ENCODE measurements around the gene SLC28A3. TPM values are rescaled to one million over a fixed set of nuclear protein-coding genes. Genes with fewer than 3 reads are reported as not detected.
"Not testable (repeated sequence)": the region's sequence is repeated elsewhere in the genome, so short reads cannot be mapped to it uniquely, and the experiment has no call there.

The SLC28A3 gene, protein sequence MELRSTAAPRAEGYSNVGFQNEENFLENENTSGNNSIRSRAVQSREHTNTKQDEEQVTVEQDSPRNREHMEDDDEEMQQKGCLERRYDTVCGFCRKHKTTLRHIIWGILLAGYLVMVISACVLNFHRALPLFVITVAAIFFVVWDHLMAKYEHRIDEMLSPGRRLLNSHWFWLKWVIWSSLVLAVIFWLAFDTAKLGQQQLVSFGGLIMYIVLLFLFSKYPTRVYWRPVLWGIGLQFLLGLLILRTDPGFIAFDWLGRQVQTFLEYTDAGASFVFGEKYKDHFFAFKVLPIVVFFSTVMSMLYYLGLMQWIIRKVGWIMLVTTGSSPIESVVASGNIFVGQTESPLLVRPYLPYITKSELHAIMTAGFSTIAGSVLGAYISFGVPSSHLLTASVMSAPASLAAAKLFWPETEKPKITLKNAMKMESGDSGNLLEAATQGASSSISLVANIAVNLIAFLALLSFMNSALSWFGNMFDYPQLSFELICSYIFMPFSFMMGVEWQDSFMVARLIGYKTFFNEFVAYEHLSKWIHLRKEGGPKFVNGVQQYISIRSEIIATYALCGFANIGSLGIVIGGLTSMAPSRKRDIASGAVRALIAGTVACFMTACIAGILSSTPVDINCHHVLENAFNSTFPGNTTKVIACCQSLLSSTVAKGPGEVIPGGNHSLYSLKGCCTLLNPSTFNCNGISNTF
- total RNA-seq = 0.15 to 0.35 TPM in 2 of 3 replicates, not detected in the other
- long read RNA-seq = 0 reads

DNA sequence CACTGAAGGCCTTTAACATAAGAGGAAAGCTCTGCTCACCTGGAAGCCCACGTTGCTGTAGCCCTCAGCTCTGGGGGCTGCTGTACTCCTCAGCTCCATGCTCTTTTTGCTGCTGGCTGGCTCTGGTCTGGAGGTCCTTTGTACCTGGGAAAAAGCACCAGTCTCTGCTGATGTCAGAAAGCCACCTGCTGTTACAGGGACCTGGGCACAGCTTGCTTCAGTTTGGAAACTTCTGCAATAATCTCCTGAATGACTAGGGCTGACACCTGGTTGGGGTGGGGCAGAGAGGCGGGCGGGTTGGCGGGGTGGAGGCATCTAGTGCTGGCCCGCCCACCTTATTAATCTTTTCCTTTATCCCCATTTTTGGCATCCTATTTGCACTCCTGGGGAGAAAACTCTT is at the start of gene SLC28A3:
Gene SLC28A3 (minus strand): TSS at position 224 of the 400 bp plus-strand sequence. CDS start 125 bp downstream, at position 99.
- H3K36me3 Mint-ChIP-seq (ENCODE audit: low read depth) = no peaks in the 10 kb centered on the region
- no peak within 1 kb of the TSS for H3K4me3 Mint-ChIP-seq (ENCODE audit: unreplicated experiment)
- DNase-seq (ENCODE audit: low spot score) = no peak
- H3K4me1 Mint-ChIP-seq (ENCODE audit: low read depth) = peaks cover 34% of the 10 kb centered on the region
- peak within 1 kb of the TSS; percentile 61 for H3K27ac Mint-ChIP-seq (ENCODE audit: unreplicated experiment)
- no peaks in the 10 kb centered on the region for H3K9me3 Mint-ChIP-seq (ENCODE audit: low read depth)
- H3K27me3 Mint-ChIP-seq (ENCODE audit: low read depth) = no peaks in the 10 kb centered on the region
- no peak for TF ChIP-seq CTCF (IDR thresholded peaks at IDR 0.05)

- H3K36me3 Mint-ChIP-seq (ENCODE audit: low read depth); H3K27ac Mint-ChIP-seq (ENCODE audit: unreplicated experiment); H3K4me3 Mint-ChIP-seq (ENCODE audit: unreplicated experiment); H3K9me3 Mint-ChIP-seq (ENCODE audit: low read depth); H3K27me3 Mint-ChIP-seq (ENCODE audit: low read depth); DNase-seq (ENCODE audit: low spot score); H3K4me1 Mint-ChIP-seq (ENCODE audit: low read depth): not testable (repeated sequence)
Measured at GRCh38 chr9:84390254-84390653, 49.7 kb upstream of the SLC28A3 start.

- Mint-ChIP-seq H3K4me1 (ENCODE audit: low read depth) (peaks cover 2% of the 10 kb centered on the region), H3K27ac (ENCODE audit: unreplicated experiment) (no peak overlapping the region), H3K9me3 (ENCODE audit: low read depth) (no peaks in the 10 kb centered on the region), H3K4me3 (ENCODE audit: unreplicated experiment) (no peak overlapping the region), H3K36me3 (ENCODE audit: low read depth) (no peaks in the 10 kb centered on the region), H3K27me3 (ENCODE audit: low read depth) (no peaks in the 10 kb centered on the region)
- DNase-seq (ENCODE audit: low spot score) = no peak
- no peak for TF ChIP-seq CTCF (IDR thresholded peaks at IDR 0.05)
Measured at GRCh38 chr9:84387821-84388220, 47.3 kb upstream of the SLC28A3 start.

- DNase-seq (ENCODE audit: low spot score) = no peak
- no peak overlapping the region for H3K4me3 Mint-ChIP-seq (ENCODE audit: unreplicated experiment)
- no peaks in the 10 kb centered on the region for H3K36me3 Mint-ChIP-seq (ENCODE audit: low read depth)
- H3K27me3 Mint-ChIP-seq (ENCODE audit: low read depth) = no peaks in the 10 kb centered on the region
- peaks cover 2% of the 10 kb centered on the region for H3K4me1 Mint-ChIP-seq (ENCODE audit: low read depth)
- no peaks in the 10 kb centered on the region for H3K9me3 Mint-ChIP-seq (ENCODE audit: low read depth)
- TF ChIP-seq CTCF (IDR thresholded peaks at IDR 0.05) = no peak
- H3K27ac Mint-ChIP-seq (ENCODE audit: unreplicated experiment) = no peak overlapping the region
Measured at GRCh38 chr9:84386753-84387152, 46.2 kb upstream of the SLC28A3 start.

- TF ChIP-seq CTCF (IDR thresholded peaks at IDR 0.05) = no peak
- Mint-ChIP-seq H3K4me3 (ENCODE audit: unreplicated experiment) (no peak overlapping the region), H3K36me3 (ENCODE audit: low read depth) (no peaks in the 10 kb centered on the region), H3K27me3 (ENCODE audit: low read depth) (no peaks in the 10 kb centered on the region), H3K9me3 (ENCODE audit: low read depth) (no peaks in the 10 kb centered on the region), H3K27ac (ENCODE audit: unreplicated experiment) (no peak overlapping the region), H3K4me1 (ENCODE audit: low read depth) (peaks cover 2% of the 10 kb centered on the region)
- DNase-seq (ENCODE audit: low spot score) = no peak
Measured at GRCh38 chr9:84385386-84386040, 45.0 kb upstream of the SLC28A3 start.

Data from chondrocyte (in vitro differentiated cells).